ENCODE data around the gene C10orf88.

The C10orf88 gene

DNA sequence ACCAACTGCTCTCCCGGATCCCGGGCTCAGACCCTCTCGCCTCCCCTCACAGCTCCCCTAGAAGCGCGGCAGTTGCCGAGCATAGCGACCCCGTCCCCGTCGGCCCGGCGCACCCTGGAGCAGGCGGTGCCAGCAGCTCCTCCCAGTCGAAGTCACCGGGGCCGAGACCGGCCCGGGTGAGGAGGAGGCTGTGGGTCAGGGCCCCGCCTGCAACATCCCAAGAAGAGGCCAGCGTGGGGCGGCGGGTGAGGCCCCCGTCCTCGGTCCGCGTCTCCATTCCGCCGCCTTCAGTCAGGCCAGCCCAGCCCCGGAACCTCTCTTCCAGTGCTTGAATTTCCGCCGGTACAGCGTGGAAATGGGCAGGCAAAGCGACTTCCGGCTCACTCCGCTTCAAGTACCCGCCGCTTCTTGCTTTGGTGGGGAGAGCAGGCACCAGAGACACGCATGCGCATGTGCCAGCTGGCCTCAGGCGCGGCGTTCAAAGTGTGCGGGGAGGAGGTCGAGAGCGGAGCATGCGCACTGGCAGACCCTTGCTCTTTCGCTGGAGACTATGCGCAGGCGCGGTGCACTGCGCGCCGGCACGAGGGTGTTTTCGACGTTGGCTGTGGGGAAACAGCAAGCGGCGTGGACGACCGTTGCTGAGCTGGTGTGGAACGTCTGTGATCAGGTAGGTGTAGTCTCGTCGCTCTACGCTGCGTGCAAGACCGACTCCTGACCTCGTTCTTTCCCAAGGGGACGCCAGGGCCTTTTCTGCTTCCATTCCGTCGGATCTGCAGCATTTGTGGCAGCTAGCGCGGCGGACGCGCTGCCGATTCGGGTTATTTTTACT, at the start of gene C10orf88:
Gene C10orf88, minus strand, starts transcription at position 326 of the 829 bp plus-strand sequence. Its CDS starts 49 bp downstream, at position 277.
- DNase-seq (ENCODE audit: low read depth), result peak; percentile 99

- no peak for DNase-seq (ENCODE audit: low read depth)
Observed at GRCh38 chr10:123001370-123001769, 47.3 kb upstream of the C10orf88 start.

DNA sequence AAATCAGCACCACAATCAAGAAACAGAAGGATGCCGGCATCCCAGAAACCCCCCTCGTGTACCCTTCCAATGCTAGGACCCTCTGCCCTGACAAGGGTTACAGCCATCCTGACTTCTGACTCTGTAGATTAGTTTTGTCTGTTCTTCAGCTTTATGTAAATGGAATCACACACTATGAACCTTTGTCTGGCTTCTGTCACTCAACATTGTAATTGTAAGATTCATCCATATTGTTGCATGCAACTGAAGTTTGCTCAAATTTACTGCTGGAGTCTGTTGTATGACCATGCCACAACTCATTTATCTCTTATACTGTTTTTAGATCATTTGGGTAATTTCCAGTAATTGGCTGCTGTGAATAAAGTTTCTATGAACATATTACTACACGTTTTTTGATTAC, 46.1 kb upstream of the C10orf88 start:
- DNase-seq (ENCODE audit: low read depth), result no peak

- DNase-seq (ENCODE audit: low read depth), result no peak
Observed at GRCh38 chr10:122999347-122999746, 45.3 kb upstream of the C10orf88 start.

- no peak for DNase-seq (ENCODE audit: low read depth)
Observed at GRCh38 chr10:122998934-122999333, 44.9 kb upstream of the C10orf88 start.

GRCh38 chr10:122998360-122998917, 44.4 kb upstream of the C10orf88 start:
- no peak for DNase-seq (ENCODE audit: low read depth)

DNA sequence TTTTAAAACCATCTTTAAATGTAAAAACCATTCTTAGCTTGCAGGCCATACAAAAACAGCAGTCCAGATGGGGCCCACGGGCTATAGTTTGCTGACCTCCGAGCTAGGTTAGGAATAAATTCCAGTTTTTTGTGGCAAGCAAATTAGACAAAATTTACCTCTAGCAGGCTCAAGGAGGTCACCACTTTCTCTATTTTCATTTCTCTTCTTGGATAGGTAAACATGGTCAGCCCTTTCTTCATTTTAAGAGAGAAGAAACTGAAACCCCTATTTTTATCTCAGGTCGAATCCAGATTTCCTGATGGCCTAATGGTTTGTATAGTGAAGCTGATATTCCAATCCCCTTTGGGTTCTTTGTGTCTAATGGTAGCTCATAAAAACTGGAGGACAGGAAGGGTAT, 43.8 kb upstream of the C10orf88 start:
- no peak for DNase-seq (ENCODE audit: low read depth)

DNA sequence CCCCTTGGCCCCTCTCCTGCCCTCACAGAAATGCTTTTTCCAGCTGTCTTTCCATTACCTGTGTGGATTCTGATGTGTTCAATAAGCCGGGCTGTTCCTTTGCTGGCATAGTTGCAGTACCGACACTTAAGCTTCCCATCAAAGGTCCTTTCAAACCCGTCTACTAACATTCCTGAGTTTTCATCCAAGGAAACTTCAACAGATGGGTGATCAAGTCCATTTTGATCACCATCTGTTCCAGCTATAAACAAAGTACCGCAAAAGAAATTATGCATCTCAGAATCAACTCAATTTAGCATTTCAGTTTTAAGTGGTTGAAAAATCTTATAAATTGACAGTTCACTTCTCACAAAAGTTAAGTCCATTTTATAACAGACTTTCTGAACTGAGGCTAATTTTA, 41.9 kb upstream of the C10orf88 start:
- no peak for DNase-seq (ENCODE audit: low read depth)

DNA sequence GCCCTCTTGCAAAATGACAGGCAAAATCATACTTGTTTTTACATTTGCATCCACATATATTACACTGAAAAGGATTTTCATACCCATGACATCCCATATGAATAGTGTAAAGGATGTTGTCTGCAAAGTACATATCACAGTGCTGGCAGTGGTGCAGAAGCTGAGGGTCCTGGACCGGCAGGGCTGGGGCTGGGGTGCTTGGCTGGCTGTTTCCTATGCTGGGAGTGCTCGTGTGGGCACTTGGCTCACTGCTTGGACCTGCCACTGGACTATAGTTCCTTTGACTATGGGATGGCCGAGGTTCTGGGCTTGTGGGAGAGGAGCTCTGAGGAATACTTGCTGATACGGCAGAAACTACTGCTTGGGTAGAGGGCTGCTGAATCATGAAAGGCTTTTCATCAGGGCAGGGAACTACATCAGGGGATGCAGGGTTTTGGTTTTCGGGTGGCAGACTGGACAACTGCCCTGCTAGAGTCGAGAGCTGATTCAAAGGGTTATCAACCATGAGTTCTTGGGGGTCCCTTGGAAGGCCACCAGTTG, 39.8 kb upstream of the C10orf88 start:
- DNase-seq (ENCODE audit: low read depth), result no peak

DNA sequence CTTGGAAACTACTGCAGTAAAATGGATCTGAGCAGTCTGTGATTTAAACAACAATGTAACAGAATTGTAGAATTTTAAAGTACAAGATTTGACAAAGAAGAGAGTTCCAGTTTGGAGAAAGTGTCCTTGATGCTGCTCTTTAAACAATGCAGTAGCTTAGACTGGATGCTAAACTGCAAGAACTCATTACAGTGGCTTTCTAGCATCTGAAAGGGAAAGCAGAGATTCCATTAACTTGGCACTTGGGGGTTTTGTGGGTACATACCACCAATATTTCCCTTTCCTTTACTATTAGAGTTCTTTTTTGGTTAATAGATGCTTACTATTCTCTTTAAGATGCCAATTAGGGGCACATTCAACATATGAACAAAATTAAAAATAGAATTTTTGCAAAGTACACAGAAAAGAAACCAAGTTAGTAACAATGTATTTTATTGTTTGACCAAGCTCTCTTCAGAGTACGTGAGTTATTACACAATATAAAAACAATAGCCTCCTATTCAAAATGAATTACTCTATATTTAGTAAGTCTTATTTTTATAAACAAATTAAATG, 38.1 kb upstream of the C10orf88 start:
- DNase-seq (ENCODE audit: low read depth), result no peak

DNA sequence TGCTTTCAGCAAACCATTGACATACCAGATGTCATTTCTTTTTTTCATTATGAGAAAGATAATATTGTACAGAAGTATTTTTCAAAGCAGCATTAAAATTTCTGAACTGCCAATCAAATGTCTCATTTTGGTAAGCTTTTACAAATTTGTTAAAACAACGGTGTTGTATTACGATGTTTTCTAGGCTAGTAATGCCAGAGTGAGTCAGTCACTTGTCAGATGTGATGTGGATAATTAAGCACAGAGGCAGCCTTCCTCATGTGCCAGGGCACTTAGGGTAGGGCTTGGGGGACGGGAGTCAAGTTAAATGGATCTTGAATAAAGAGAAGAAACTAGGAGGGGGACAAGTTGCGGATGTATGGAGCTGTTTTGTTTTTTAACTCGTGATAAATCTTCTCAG, 36.3 kb upstream of the C10orf88 start:
- DNase-seq (ENCODE audit: low read depth), result peak; percentile 42

DNA sequence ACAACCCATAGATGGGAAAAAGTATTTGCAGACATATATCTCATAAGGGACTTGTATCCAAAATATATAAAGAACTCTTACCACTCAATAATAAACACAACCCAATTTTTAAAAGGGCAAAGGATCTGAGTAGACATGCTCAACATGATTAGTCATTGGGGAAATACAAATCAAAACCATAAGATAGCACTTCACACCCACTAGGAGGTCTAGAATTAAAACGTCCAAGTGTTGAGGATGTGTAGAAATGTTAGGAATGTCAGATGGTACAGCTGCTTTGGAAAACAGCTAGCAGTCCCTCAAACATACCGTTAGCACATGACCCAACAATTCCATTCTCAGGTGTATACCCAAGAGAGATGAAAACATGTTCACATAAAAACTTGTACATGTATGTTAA, 34.5 kb upstream of the C10orf88 start:
- no peak for DNase-seq (ENCODE audit: low read depth)

- DNase-seq (ENCODE audit: low read depth), result no peak
Observed at GRCh38 chr10:122986335-122986734, 32.3 kb upstream of the C10orf88 start.

- no peak for DNase-seq (ENCODE audit: low read depth)
Observed at GRCh38 chr10:122984708-122985107, 30.7 kb upstream of the C10orf88 start.

GRCh38 chr10:122983898-122984297, 29.9 kb upstream of the C10orf88 start:
- DNase-seq (ENCODE audit: low read depth), result no peak

DNA sequence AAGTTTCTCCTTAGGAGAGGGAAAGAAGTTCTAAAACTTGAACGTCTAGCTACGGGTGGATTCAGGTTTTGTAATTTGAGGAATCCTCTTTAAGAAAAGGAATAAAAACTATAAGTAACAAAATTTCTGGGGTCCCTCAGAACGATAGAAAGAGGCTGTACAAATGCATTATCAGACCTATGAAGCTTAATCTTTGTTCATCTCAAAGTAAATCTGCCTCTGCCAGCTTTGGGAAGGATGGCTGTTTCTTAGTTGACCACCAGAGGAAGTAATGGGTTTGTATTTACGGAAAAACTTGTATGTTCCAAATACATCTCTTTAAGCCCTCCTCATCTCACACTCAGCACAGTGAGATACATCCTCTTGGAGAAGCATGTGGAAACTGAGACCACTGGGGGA, 27.0 kb upstream of the C10orf88 start:
- peak; percentile 55 for DNase-seq (ENCODE audit: low read depth)

DNA sequence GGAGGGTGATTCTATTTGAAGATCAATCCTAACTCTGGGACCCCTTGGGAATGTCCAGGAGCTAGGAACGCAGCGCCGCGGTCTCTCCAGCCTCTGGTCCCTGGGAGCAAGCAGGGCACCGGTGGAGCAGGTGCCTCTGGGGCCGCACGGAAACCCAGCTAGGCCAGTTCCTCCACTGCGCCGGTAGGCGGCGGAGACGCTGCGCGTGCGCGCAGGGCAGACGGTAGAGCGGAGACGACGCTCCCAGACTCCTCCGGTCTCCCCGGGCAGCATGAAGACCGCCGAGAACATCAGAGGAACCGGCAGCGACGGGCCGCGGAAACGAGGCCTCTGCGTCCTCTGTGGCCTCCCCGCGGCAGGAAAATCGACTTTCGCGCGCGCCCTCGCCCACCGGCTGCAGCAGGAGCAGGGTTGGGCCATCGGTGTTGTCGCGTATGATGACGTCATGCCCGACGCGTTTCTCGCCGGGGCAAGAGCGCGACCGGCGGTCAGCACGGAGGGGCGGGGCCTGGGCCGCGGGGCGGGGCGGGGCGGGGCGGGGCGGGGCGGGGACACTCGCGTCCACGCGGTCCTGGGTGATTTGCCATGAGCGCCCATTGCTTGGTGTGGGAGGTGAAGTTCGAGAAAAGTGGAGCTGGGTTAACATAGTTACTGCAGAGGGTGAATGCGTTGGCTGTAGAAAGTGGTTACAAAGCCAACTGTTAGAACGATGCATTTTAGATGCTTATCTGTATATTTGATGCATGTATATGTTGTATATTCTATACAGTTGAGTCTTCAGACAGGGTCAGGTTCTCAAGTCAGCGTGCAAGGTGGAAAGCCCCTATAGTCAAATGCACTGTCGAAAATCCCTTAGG, 26.4 kb upstream of the C10orf88 start, which contains the start of gene PSTK:
Gene PSTK, plus strand, starts transcription at position 193 of the 857 bp plus-strand sequence. Its CDS starts 79 bp downstream, at position 272.
- DNase-seq (ENCODE audit: low read depth), result peak; percentile 91

DNA sequence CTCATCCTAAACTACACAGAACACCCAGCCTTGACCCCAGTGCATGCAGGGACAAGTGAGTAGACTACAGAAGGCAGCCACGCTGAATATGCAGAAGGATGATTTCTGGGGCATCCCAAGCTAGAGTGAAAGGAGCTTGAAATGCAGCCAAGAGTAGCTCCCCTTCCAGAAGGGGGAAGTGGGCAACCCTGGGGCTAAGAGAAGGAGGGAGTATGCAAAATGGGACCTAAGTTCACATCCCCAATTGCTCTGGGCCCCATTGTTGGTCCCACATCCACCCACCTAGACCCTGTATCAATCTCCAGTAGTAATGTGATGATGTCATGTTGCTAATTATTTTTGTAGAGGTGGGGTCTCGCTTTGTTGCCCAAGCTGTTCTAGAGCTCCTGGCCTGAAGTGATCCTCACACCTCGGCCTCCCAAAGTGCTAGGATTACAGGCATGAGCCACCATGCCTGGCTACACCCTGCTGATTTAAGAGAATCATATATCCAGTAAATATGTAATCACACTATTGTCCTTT, 20.6 kb upstream of the C10orf88 start:
- DNase-seq (ENCODE audit: low read depth), result no peak

DNA sequence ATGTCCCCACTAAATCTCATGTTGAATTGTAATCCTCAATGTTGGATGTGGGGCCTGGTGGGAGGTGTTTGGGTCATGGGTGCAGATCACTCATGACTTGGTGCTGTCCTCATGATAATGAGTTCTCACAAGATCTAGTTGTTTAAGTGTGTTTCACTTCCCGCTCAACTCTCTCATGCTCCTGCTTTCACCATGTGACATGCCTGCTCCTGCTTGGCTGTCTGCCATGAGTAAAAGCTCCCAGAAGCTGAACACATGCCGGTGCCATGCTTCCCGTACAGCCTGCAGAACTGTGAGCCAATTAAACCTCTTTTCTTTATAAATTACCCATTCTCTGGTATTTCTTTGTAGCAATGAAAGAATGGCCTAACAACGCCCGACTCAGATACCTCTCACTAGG, 20.0 kb upstream of the C10orf88 start:
- peak; percentile 5 for DNase-seq (ENCODE audit: low read depth)

DNA sequence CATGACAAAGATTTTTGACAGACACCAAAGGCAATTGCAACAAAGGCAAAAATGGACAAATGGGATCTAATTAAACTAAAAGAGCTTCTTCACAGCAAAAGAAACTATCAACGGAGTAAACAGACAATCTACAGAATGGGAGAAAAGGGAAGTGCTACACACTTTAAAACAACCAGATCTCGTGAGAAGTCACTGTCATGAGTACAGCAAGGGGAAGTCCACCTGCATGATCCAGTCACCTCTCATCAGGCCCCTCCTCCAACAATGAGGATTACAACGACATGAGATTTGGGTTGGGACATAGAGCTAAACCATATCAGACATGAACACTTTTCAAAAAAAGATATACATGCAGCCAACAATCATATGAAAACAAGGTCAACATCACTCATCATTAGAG, 14.7 kb upstream of the C10orf88 start:
- no peak for DNase-seq (ENCODE audit: low read depth)

GRCh38 chr10:122966879-122967278, 12.9 kb upstream of the C10orf88 start:
- DNase-seq (ENCODE audit: low read depth), result no peak

DNA sequence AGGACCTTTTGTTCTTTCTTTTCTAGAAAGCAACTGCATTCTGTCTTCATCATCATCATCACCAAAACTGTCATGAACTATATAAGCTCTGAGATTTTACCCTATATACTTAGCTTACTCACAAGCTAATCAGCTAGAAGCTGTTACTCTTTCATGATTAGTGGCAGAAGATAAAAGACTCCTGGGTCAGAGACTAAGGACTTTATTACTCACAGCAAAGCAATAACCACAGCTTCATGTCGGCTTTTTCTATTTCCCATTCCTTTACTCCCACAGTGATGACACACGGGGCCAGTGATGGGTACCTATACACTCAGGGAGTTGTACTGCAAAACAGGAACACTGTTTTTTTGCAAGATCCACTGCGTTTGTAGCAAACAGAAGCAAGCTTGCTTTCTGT, 8.4 kb upstream of the C10orf88 start:
- DNase-seq (ENCODE audit: low read depth), result no peak
